ENCODE data around the gene RAB11B. TPM values are rescaled to one million over a fixed set of nuclear protein-coding genes. Genes with fewer than 3 reads are reported as not detected.

The RAB11B gene
- total and polyA plus RNA-seq, 9 of the 15 experiments (the other 6 are each of a cell fraction or from before 2014, with no cell fraction given), result 0.74 to 71.0 (median 13.8) TPM

- TF ChIP-seq, protein P1, sequence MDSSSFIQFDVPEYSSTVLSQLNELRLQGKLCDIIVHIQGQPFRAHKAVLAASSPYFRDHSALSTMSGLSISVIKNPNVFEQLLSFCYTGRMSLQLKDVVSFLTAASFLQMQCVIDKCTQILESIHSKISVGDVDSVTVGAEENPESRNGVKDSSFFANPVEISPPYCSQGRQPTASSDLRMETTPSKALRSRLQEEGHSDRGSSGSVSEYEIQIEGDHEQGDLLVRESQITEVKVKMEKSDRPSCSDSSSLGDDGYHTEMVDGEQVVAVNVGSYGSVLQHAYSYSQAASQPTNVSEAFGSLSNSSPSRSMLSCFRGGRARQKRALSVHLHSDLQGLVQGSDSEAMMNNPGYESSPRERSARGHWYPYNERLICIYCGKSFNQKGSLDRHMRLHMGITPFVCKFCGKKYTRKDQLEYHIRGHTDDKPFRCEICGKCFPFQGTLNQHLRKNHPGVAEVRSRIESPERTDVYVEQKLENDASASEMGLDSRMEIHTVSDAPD (CRISPR knock-in tag; IDR thresholded peaks at IDR 0.05), result no peak
- TF ChIP-seq MTA3 (IDR thresholded peaks at IDR 0.05; ENCODE audit: borderline replicate concordance) (0 out of 2 replicates have a peak, but pooled peaks have one; percentile 31), RAD21 (CRISPR knock-in tag; conservative IDR thresholded peaks at IDR 0.05 in 1 of 2, IDR thresholded peaks at IDR 0.05 in 1 of 2) (peak in 1 of 2 experiments; percentile 57; a peak in 2 of 4 replicates), ZBTB40 (IDR thresholded peaks at IDR 0.05) (peak; percentile 54; the same call in 1 of the 2 replicates), ZBTB40 (CRISPR knock-in tag; IDR thresholded peaks at IDR 0.05) (no peak), ZBTB7A (IDR thresholded peaks at IDR 0.05; ENCODE audit: borderline replicate concordance, control insufficient read depth, low read depth, low read length) (peak; percentile 50; the same call in 1 of the 2 replicates), EP300 (IDR thresholded peaks at IDR 0.05; ENCODE audit: low read length) (0 out of 2 replicates have a peak, but pooled peaks have one; percentile 14), GABPA (tag; conservative IDR thresholded peaks at IDR 0.05; ENCODE audit: low read depth) (peak; percentile 68)
- TF ChIP-seq, protein P2, sequence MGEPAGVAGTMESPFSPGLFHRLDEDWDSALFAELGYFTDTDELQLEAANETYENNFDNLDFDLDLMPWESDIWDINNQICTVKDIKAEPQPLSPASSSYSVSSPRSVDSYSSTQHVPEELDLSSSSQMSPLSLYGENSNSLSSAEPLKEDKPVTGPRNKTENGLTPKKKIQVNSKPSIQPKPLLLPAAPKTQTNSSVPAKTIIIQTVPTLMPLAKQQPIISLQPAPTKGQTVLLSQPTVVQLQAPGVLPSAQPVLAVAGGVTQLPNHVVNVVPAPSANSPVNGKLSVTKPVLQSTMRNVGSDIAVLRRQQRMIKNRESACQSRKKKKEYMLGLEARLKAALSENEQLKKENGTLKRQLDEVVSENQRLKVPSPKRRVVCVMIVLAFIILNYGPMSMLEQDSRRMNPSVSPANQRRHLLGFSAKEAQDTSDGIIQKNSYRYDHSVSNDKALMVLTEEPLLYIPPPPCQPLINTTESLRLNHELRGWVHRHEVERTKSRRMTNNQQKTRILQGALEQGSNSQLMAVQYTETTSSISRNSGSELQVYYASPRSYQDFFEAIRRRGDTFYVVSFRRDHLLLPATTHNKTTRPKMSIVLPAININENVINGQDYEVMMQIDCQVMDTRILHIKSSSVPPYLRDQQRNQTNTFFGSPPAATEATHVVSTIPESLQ (CRISPR knock-in tag; IDR thresholded peaks at IDR 0.05), result no peak
- TF ChIP-seq, protein P3, sequence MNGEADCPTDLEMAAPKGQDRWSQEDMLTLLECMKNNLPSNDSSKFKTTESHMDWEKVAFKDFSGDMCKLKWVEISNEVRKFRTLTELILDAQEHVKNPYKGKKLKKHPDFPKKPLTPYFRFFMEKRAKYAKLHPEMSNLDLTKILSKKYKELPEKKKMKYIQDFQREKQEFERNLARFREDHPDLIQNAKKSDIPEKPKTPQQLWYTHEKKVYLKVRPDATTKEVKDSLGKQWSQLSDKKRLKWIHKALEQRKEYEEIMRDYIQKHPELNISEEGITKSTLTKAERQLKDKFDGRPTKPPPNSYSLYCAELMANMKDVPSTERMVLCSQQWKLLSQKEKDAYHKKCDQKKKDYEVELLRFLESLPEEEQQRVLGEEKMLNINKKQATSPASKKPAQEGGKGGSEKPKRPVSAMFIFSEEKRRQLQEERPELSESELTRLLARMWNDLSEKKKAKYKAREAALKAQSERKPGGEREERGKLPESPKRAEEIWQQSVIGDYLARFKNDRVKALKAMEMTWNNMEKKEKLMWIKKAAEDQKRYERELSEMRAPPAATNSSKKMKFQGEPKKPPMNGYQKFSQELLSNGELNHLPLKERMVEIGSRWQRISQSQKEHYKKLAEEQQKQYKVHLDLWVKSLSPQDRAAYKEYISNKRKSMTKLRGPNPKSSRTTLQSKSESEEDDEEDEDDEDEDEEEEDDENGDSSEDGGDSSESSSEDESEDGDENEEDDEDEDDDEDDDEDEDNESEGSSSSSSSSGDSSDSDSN (IDR thresholded peaks at IDR 0.05; ENCODE audit: borderline replicate concordance in 1 of 2, low read depth in 2 of 2, low read length in 2 of 2), result peak in 1 of 2 experiments; percentile 75; a peak in 1 of 4 replicates
Observed at GRCh38 chr19:8355631-8356402, 34.3 kb upstream of the RAB11B start (continued).

All from K562 (cell line).